ENCODE measurements around the gene TMEM43.
"Not testable (repeated sequence)": the region's sequence is repeated elsewhere in the genome, so short reads cannot be mapped to it uniquely, and the experiment has no call there.

The TMEM43 gene

GRCh38 chr3:14124615-14125192 is at the start of gene TMEM43, which contains the start of gene CHCHD4:
TMEM43 (plus strand) TSS chr3:14125052; CDS start chr3:14125194, 142 bp downstream.
CHCHD4 (minus strand) TSS chr3:14124870; CDS start chr3:14124676, 194 bp downstream.
- Histone ChIP-seq H3K4me3 (peak within 1 kb of the TSS; percentile 87), H3K4me1 (peaks cover 10% of the 10 kb centered on the region), H3K27me3 (ENCODE audit: low read depth) (no peaks in the 10 kb centered on the region), H3K36me3 (replicated peaks) (peaks cover 14% of the 10 kb centered on the region), H3K9me3 (no peaks in the 10 kb centered on the region)
- in situ Hi-C loops (cut with MboI; ENCODE audit: low sequenced_read_pairs), result loop anchor here (5.0 to 25.0 kb wide), 3 partner anchors 120 to 462 kb away; no protein-coding TSS in a partner anchor
- peak; percentile 97 to 98 for DNase-seq (ENCODE audit: low spot score in 2 of 2)

- H3K9me3 ChIP-seq; DNase-seq (ENCODE audit: low spot score in 2 of 2); H3K36me3 ChIP-seq (replicated peaks); in situ Hi-C loops (cut with MboI; ENCODE audit: low sequenced_read_pairs); H3K4me1 ChIP-seq; H3K4me3 ChIP-seq; H3K27me3 ChIP-seq (ENCODE audit: low read depth): not testable (repeated sequence)
Observed at GRCh38 chr3:14075233-14075632, 49.6 kb upstream of the TMEM43 start.

GRCh38 chr3:14077310-14077709 is 47.5 kb upstream of the TMEM43 start:
- 0 out of 2 replicates have a peak, but pooled peaks cover 4% of the 10 kb centered on the region for H3K9me3 ChIP-seq
- in situ Hi-C loops (cut with MboI; ENCODE audit: low sequenced_read_pairs), result no loop called here
- H3K4me3 ChIP-seq, result no peak overlapping the region
- H3K4me1 ChIP-seq, result no peaks in the 10 kb centered on the region
- no peak for DNase-seq (ENCODE audit: low spot score in 2 of 2)
- no peaks in the 10 kb centered on the region for H3K36me3 ChIP-seq (replicated peaks)
- H3K27me3 ChIP-seq (ENCODE audit: low read depth), result no peaks in the 10 kb centered on the region

- no peak overlapping the region for H3K4me3 ChIP-seq
- H3K36me3 ChIP-seq (replicated peaks), result no peaks in the 10 kb centered on the region
- H3K27me3 ChIP-seq (ENCODE audit: low read depth), result no peaks in the 10 kb centered on the region
- 0 out of 2 replicates have a peak, but pooled peaks cover 4% of the 10 kb centered on the region for H3K9me3 ChIP-seq
- H3K4me1 ChIP-seq, result no peaks in the 10 kb centered on the region
- DNase-seq (ENCODE audit: low spot score in 2 of 2), result no peak
- in situ Hi-C loops (cut with MboI; ENCODE audit: low sequenced_read_pairs), result no loop called here
Observed at GRCh38 chr3:14082108-14082657, 42.7 kb upstream of the TMEM43 start.

- in situ Hi-C loops (cut with MboI; ENCODE audit: low sequenced_read_pairs); H3K9me3 ChIP-seq; H3K4me3 ChIP-seq; H3K27me3 ChIP-seq (ENCODE audit: low read depth); DNase-seq (ENCODE audit: low spot score in 2 of 2); H3K4me1 ChIP-seq; H3K36me3 ChIP-seq (replicated peaks): not testable (repeated sequence)
Observed at GRCh38 chr3:14087461-14087860, 37.4 kb upstream of the TMEM43 start.

- H3K4me1 ChIP-seq; DNase-seq (ENCODE audit: low spot score in 2 of 2); H3K9me3 ChIP-seq; H3K4me3 ChIP-seq; in situ Hi-C loops (cut with MboI; ENCODE audit: low sequenced_read_pairs); H3K36me3 ChIP-seq (replicated peaks); H3K27me3 ChIP-seq (ENCODE audit: low read depth): not testable (repeated sequence)
Observed at GRCh38 chr3:14091959-14092358, 32.9 kb upstream of the TMEM43 start.

- peaks cover 4% of the 10 kb centered on the region; the same call in 1 of the 2 replicates for H3K27me3 ChIP-seq (ENCODE audit: low read depth)
- no peak overlapping the region for H3K4me3 ChIP-seq
- no peaks in the 10 kb centered on the region; the same call in 1 of the 2 replicates for H3K9me3 ChIP-seq
- H3K4me1 ChIP-seq, result peaks cover 4% of the 10 kb centered on the region
- DNase-seq (ENCODE audit: low spot score in 2 of 2), result no peak
- in situ Hi-C loops (cut with MboI; ENCODE audit: low sequenced_read_pairs), result no loop called here
- H3K36me3 ChIP-seq (replicated peaks), result no peaks in the 10 kb centered on the region
Observed at GRCh38 chr3:14092464-14092863, 32.4 kb upstream of the TMEM43 start.

GRCh38 chr3:14093831-14094230 is 31.0 kb upstream of the TMEM43 start:
- Histone ChIP-seq H3K27me3 (ENCODE audit: low read depth) (peaks cover 4% of the 10 kb centered on the region; the same call in 1 of the 2 replicates), H3K4me1 (peaks cover 4% of the 10 kb centered on the region), H3K4me3 (no peak overlapping the region), H3K9me3 (no peaks in the 10 kb centered on the region), H3K36me3 (replicated peaks) (no peaks in the 10 kb centered on the region)
- no peak for DNase-seq (ENCODE audit: low spot score in 2 of 2)
- in situ Hi-C loops (cut with MboI; ENCODE audit: low sequenced_read_pairs), result no loop called here

GRCh38 chr3:14096742-14097141 is 28.1 kb upstream of the TMEM43 start:
- Histone ChIP-seq H3K4me3 (no peak overlapping the region), H3K36me3 (replicated peaks) (no peaks in the 10 kb centered on the region), H3K4me1 (peaks cover 4% of the 10 kb centered on the region), H3K27me3 (ENCODE audit: low read depth) (peaks cover 4% of the 10 kb centered on the region; the same call in 1 of the 2 replicates), H3K9me3 (no peaks in the 10 kb centered on the region)
- DNase-seq (ENCODE audit: low spot score in 2 of 2), result no peak
- in situ Hi-C loops (cut with MboI; ENCODE audit: low sequenced_read_pairs), result no loop called here

- in situ Hi-C loops (cut with MboI; ENCODE audit: low sequenced_read_pairs), result no loop called here
- no peaks in the 10 kb centered on the region for H3K9me3 ChIP-seq
Observed at GRCh38 chr3:14097616-14098391, 27.0 kb upstream of the TMEM43 start.

GRCh38 chr3:14109821-14110220 is 15.0 kb upstream of the TMEM43 start:
- H3K4me1 ChIP-seq; H3K4me3 ChIP-seq; DNase-seq (ENCODE audit: low spot score in 2 of 2); H3K9me3 ChIP-seq; H3K27me3 ChIP-seq (ENCODE audit: low read depth): not testable (repeated sequence)
- peaks cover 24% of the 10 kb centered on the region for H3K36me3 ChIP-seq (replicated peaks)
- in situ Hi-C loops (cut with MboI; ENCODE audit: low sequenced_read_pairs), result loop anchor here (25.0 kb wide), 1 partner anchor 448 kb away; no protein-coding TSS in a partner anchor

More at GRCh38 chr3:14097616-14098391, 27.0 kb upstream of the TMEM43 start:
- H3K36me3 ChIP-seq (replicated peaks), result no peaks in the 10 kb centered on the region
- H3K4me3 ChIP-seq, result no peak overlapping the region
- H3K4me1 ChIP-seq, result no peaks in the 10 kb centered on the region
- H3K27me3 ChIP-seq (ENCODE audit: low read depth), result peaks cover 4% of the 10 kb centered on the region; the same call in 1 of the 2 replicates
- no peak for DNase-seq (ENCODE audit: low spot score in 2 of 2)

GRCh38 chr3:14110699-14111098 is 14.2 kb upstream of the TMEM43 start:
- in situ Hi-C loops (cut with MboI; ENCODE audit: low sequenced_read_pairs), result loop anchor here (25.0 kb wide), 1 partner anchor 448 kb away; no protein-coding TSS in a partner anchor
- no peak overlapping the region for H3K4me3 ChIP-seq
- H3K27me3 ChIP-seq (ENCODE audit: low read depth), result no peaks in the 10 kb centered on the region
- H3K36me3 ChIP-seq (replicated peaks), result peaks cover 32% of the 10 kb centered on the region
- H3K9me3 ChIP-seq, result no peaks in the 10 kb centered on the region
- no peak for DNase-seq (ENCODE audit: low spot score in 2 of 2)
- no peaks in the 10 kb centered on the region for H3K4me1 ChIP-seq

- Histone ChIP-seq H3K4me3 (no peak overlapping the region), H3K36me3 (replicated peaks) (peaks cover 38% of the 10 kb centered on the region), H3K4me1 (no peaks in the 10 kb centered on the region), H3K27me3 (ENCODE audit: low read depth) (no peaks in the 10 kb centered on the region), H3K9me3 (no peaks in the 10 kb centered on the region)
- in situ Hi-C loops (cut with MboI; ENCODE audit: low sequenced_read_pairs), result loop anchor here (25.0 kb wide), 1 partner anchor 452 kb away; no protein-coding TSS in a partner anchor
- DNase-seq (ENCODE audit: low spot score in 2 of 2), result no peak
Observed at GRCh38 chr3:14113965-14114635, 10.8 kb upstream of the TMEM43 start.
